HepG2 (cell line): ENCODE results near the gene IFT88. TPM values are rescaled to one million over a fixed set of nuclear protein-coding genes. Genes with fewer than 3 reads are reported as not detected.

ENCODE experiments used
- ATAC-seq: fragments of 200-7000 bp; cut with Tn5 transposase; 3 replicates; pipeline ENCODE4 v1.9.1; 2020; ENCODE audit warnings: mild to moderate bottlenecking, moderate library complexity
- BruUV-seq: library from RNA; stranded (reverse); fragments of 400-500 nt; replicated peaks from 2 replicates; lab custom pipeline; 2021; lab: Mats Ljungman, UMichigan
- CTCF ChIA-PET: fragments of 300-600 bp; formaldehyde crosslinking; extraction: SDS; loops from one replicate; lab custom pipeline; 2021; ENCODE audit warnings: low total read pairs, inconsistent platforms, low intra/inter-chr PET ratio; lab: Yijun Ruan, JAX
- POLR2A ChIA-PET: fragments of 350-600 bp; sonication (Branson Sonifier 250); formaldehyde crosslinking; loops from one replicate; lab custom pipeline; 2020; ENCODE audit warnings: antibody characterized with exemption, inconsistent platforms; lab: Yijun Ruan, JAX
- DNase-seq: peaks from one replicate; pipeline ENCODE4 v3.0.0-alpha.2; 2015; ENCODE audit warnings: low spot score
- FAIRE-seq: peaks from 3 replicates; lab custom pipeline; 2011; peaks lifted over from hg19 to GRCh38; lab: Jason Lieb, UNC
- H2AFZ ChIP-seq: one replicate; pipeline ENCODE4 v1.6.1; 2011; ENCODE audit warnings: low read length, inconsistent platforms
- H3K27ac ChIP-seq: fragments of 300-600 bp; 3 replicates; pipeline ENCODE4 v1.8.0; 2011; ENCODE audit warnings: mixed run types, mild to moderate bottlenecking, mixed read lengths, low read length, inconsistent platforms; ENCODE audit not compliant: insufficient read depth; ENCODE audit errors: extremely low read length
- H3K27me3 ChIP-seq, 2 experiments: fragments of 200-600 bp in 1 of 2; 2 replicates in 1 of 2; 3 replicates in 1 of 2; pipeline versions ENCODE4 v1.6.0 to v1.8.0; 2011; ENCODE audit warnings: low read length in 2 of 2, mild to moderate bottlenecking in 2 of 2, moderate library complexity in 2 of 2, inconsistent platforms in 1 of 2; ENCODE audit not compliant: insufficient read depth in 2 of 2, control insufficient read depth in 1 of 2
- H3K36me3 ChIP-seq, 2 experiments: fragments of 200-600 bp in 1 of 2; replicated peaks in 1 of 2; 2 replicates in 1 of 2; 3 replicates in 1 of 2; pipeline versions ENCODE4 v1.5.1 to v1.8.0; 2011; ENCODE audit warnings: low read length in 2 of 2, inconsistent platforms in 1 of 2; ENCODE audit not compliant: insufficient read depth in 2 of 2, control insufficient read depth in 1 of 2
- H3K4me1 ChIP-seq: 2 replicates; pipeline ENCODE4 v1.5.1; 2012; ENCODE audit warnings: low read length, inconsistent platforms; ENCODE audit not compliant: insufficient read depth
- H3K4me2 ChIP-seq: 2 replicates; pipeline ENCODE4 v1.6.0; 2011; ENCODE audit warnings: low read depth, low read length, inconsistent platforms
- H3K4me3 ChIP-seq, 3 experiments: fragments of 200-600 bp in 1 of 3; sonication (generic), shearing (Covaris generic) in 1 of 3; replicated peaks in 1 of 3; 2 replicates each; pipeline ENCODE4 v1.5.1; 2011 to 2016; ENCODE audit warnings: low read length in 3 of 3, inconsistent platforms in 2 of 3, low read depth in 2 of 3, mild to moderate bottlenecking in 2 of 3, control low read depth in 1 of 3, mixed read lengths in 1 of 3; ENCODE audit not compliant: insufficient read depth in 1 of 3
- H3K79me2 ChIP-seq: one replicate; pipeline ENCODE4 v1.6.1; 2011; ENCODE audit warnings: low read length, inconsistent platforms; ENCODE audit not compliant: insufficient read depth
- H3K9ac ChIP-seq: 2 replicates; pipeline ENCODE4 v1.6.0; 2011; ENCODE audit warnings: mild to moderate bottlenecking, low read depth, low read length, inconsistent platforms; ENCODE audit not compliant: insufficient read depth
- H3K9me3 ChIP-seq: 2 replicates; pipeline ENCODE4 v1.5.1; 2012; ENCODE audit warnings: mild to moderate bottlenecking, low read length
- H4K20me1 ChIP-seq: 2 replicates; pipeline ENCODE4 v1.6.0; 2011; ENCODE audit warnings: inconsistent platforms, mild to moderate bottlenecking, low read length, moderate library complexity; ENCODE audit not compliant: insufficient read depth
- CENPBD1 ChIP-seq: sonication (generic); formaldehyde crosslinking; IDR thresholded peaks from 2 replicates; pipeline ENCODE4 v1.8.0; 2022; ENCODE audit warnings: missing genetic modification reagents, low read depth, mild to moderate bottlenecking, borderline replicate concordance
- EED ChIP-seq: sonication (generic); formaldehyde crosslinking; IDR thresholded peaks from 2 replicates; pipeline ENCODE4 v1.5.0; 2020; ENCODE audit warnings: mild to moderate bottlenecking, missing genetic modification reagents
- HES4 ChIP-seq: sonication (generic); formaldehyde crosslinking; IDR thresholded peaks from 2 replicates; pipeline ENCODE4 v1.9.0; 2021; ENCODE audit warnings: mild to moderate bottlenecking, missing genetic modification reagents, borderline replicate concordance
- MEIS2 ChIP-seq: sonication (generic); formaldehyde crosslinking; IDR thresholded peaks from 2 replicates; pipeline ENCODE4 v1.9.0; 2021; ENCODE audit warnings: mild to moderate bottlenecking, missing genetic modification reagents
- MTA1 ChIP-seq: sonication (generic); formaldehyde crosslinking; IDR thresholded peaks from 2 replicates; pipeline ENCODE4 v1.4.0; 2020; ENCODE audit warnings: missing genetic modification reagents, mild to moderate bottlenecking, borderline replicate concordance
- MYPOP ChIP-seq: sonication (generic); formaldehyde crosslinking; IDR thresholded peaks from 2 replicates; pipeline ENCODE4 v1.8.1; 2023; ENCODE audit warnings: mild to moderate bottlenecking, moderate library complexity, missing genetic modification reagents
- PAF1 ChIP-seq: IDR thresholded peaks from 2 replicates; pipeline ENCODE4 v1.6.1; 2016; ENCODE audit warnings: missing genetic modification reagents, missing compliant biosample characterization
- ZFP36 ChIP-seq: fragments of 150-350 bp; IDR thresholded peaks from 2 replicates; pipeline ENCODE4 v1.6.1; 2018; ENCODE audit warnings: borderline replicate concordance, low read length, low read depth; ENCODE audit not compliant: partially characterized antibody
- ZNF20 ChIP-seq: sonication (generic); formaldehyde crosslinking; IDR thresholded peaks from 2 replicates; pipeline ENCODE4 v1.4.0; 2020; ENCODE audit warnings: mild to moderate bottlenecking, moderate library complexity, missing genetic modification reagents
- ZNF549 ChIP-seq: sonication (generic); formaldehyde crosslinking; IDR thresholded peaks from 2 replicates; pipeline ENCODE4 v1.5.0; 2020; ENCODE audit warnings: missing genetic modification reagents
- ZNF597 ChIP-seq: sonication (generic); formaldehyde crosslinking; IDR thresholded peaks from 2 replicates; pipeline ENCODE4 v1.5.0; 2020; ENCODE audit warnings: missing genetic modification reagents
- ZNF674 ChIP-seq: sonication (generic); formaldehyde crosslinking; IDR thresholded peaks from 2 replicates; pipeline ENCODE4 v1.5.0; 2020; ENCODE audit warnings: low read depth, mild to moderate bottlenecking, missing genetic modification reagents
- ZNF678 ChIP-seq: sonication (generic); formaldehyde crosslinking; IDR thresholded peaks from 2 replicates; pipeline ENCODE4 v1.4.0; 2020; ENCODE audit warnings: mild to moderate bottlenecking, missing genetic modification reagents
- ZNF7 ChIP-seq: IDR thresholded peaks from 2 replicates; pipeline ENCODE4 v1.6.1; 2016; ENCODE audit warnings: missing biosample characterization, missing genetic modification reagents
- ZSCAN25 ChIP-seq: sonication (generic); formaldehyde crosslinking; IDR thresholded peaks from 2 replicates; pipeline ENCODE4 v1.8.0; 2022; ENCODE audit warnings: mild to moderate bottlenecking, missing genetic modification reagents
- WGBS: methylation state at CpG from one replicate; pipeline ENCODE4 v1.1.6; 2017; ENCODE audit warnings: low lambda C conversion rate; 5-methylcytosine and 5-hydroxymethylcytosine counted together
- in situ Hi-C: cut with HindIII; loops from 2 replicates; pipeline ENCODE4 v1.10.0; 2017; ENCODE audit warnings: low pct_unique_long_range_greater_than_20kb; ENCODE audit not compliant: extremely low pct_ligation_motif_present
- intact Hi-C: fragments of 100-400 bp; cut with micrococcal nuclease; formaldehyde crosslinking; loops from one replicate; pipeline ENCODE4 v1.10.0; 2022; ENCODE audit not compliant: unreplicated experiment
- polyA plus RNA-seq, 8 experiments: library from polyadenylated mRNA; depleted of rRNA in 3 of 8; stranded (reverse) in 7 of 8; unstranded in 1 of 8; fragments of >200 nt; fragmentation: Illumina TruSeq in 4 of 8; extraction: Trizol in 4 of 8; gene quantifications; 2 replicates each; pipeline versions ENCODE4 v1.2.1 to v1.2.3, GENCODE V29; 2011 to 2016; ENCODE audit warnings: low read depth in 4 of 8, missing spikeins in 1 of 8, mixed read lengths in 1 of 8; ENCODE audit not compliant: insufficient read depth in 1 of 8
- total RNA-seq, 5 experiments: library from RNA; depleted of rRNA; stranded (reverse); fragments of >200 nt; fragmentation: Illumina TruSeq; extraction: Trizol; gene quantifications; 2 replicates each; pipeline ENCODE4 v1.2.3, GENCODE V29; 2016; ENCODE audit warnings: low read depth in 1 of 5

IFT88 gene
- total and polyA plus RNA-seq, 2 of the 13 experiments (the other 11 are each of a cell fraction or from before 2014, with no cell fraction given), result 8.4 to 19.9 TPM

- TF ChIP-seq ZNF678 (CRISPR knock-in tag), result no peak
- no peak for TF ChIP-seq EED (CRISPR knock-in tag)
- no peak for TF ChIP-seq MTA1
Observed at GRCh38 chr13:20544201-20544923, 22.6 kb upstream of the IFT88 start (continued).

GRCh38 chr13:20546556-20546955 is 20.4 kb upstream of the IFT88 start:
- Histone ChIP-seq H3K79me2 (no peaks in the 10 kb centered on the region), H3K27me3 (no peaks in the 10 kb centered on the region), H3K9me3 (no peaks in the 10 kb centered on the region), H3K4me2 (no peak overlapping the region), H3K27ac (peak overlapping the region; percentile 76), H3K36me3 (no peaks in the 10 kb centered on the region), H4K20me1 (no peaks in the 10 kb centered on the region), H2AFZ (no peak overlapping the region), H3K4me1 (peaks cover 62% of the 10 kb centered on the region), H3K4me3 (no peak overlapping the region), H3K9ac (no peak overlapping the region)
- WGBS, result 100% methylated on average over 1 of the region's 1 CpG
- POLR2A ChIA-PET, result interaction anchor here (1.0 to 1.1 kb wide), 2 partner anchors 8 to 12 kb away, joined by 3 read pairs; no protein-coding TSS in a partner anchor
- intact Hi-C loops, result no loop called here
- BruUV-seq, result no TSS peak
- CTCF ChIA-PET, result no interaction called here
- no peak for ATAC-seq
- in situ Hi-C loops, result no loop called here
- no peak for DNase-seq
- no peak for FAIRE-seq
- TF ChIP-seq ZNF20 (CRISPR knock-in tag) (no peak), MEIS2 (CRISPR knock-in tag) (no peak), ZNF7 (CRISPR knock-in tag) (no peak), ZNF549 (no peak), ZNF674 (CRISPR knock-in tag) (no peak), MYPOP (no peak), HES4 (CRISPR knock-in tag) (no peak), ZSCAN25 (CRISPR knock-in tag) (no peak), CENPBD1 (no peak), ZNF597 (CRISPR knock-in tag) (no peak), ZFP36 (no peak), PAF1 (no peak)
